ENCODE results near the gene PTPRD.

The PTPRD gene

GRCh38 chr9:8391132-8391531, 2221.7 kb downstream of the PTPRD start:
- no peaks in the 10 kb centered on the region for H3K79me2 ChIP-seq (ENCODE audit: insufficient read depth, low read length)
- H4K20me1 ChIP-seq (ENCODE audit: low read depth, low read length), result no peaks in the 10 kb centered on the region
- TF ChIP-seq EZH2phosphoT487 (conservative IDR thresholded peaks at IDR 0.05; ENCODE audit: low read length) (no peak), CTCF (IDR thresholded peaks at IDR 0.05; ENCODE audit: insufficient read depth, low read length, poor library complexity, severe bottlenecking) (no peak)
- no peak overlapping the region for H3K4me3 ChIP-seq (ENCODE audit: insufficient read depth, low read length, poor library complexity, severe bottlenecking)
- H3K9ac ChIP-seq (ENCODE audit: low read length), result no peak overlapping the region
- no peaks in the 10 kb centered on the region for H3K27me3 ChIP-seq (ENCODE audit: low read length)
- H3K9me3 ChIP-seq (ENCODE audit: insufficient read depth, low read length), result no peaks in the 10 kb centered on the region
- H3F3A ChIP-seq (ENCODE audit: insufficient read depth), result no peaks in the 10 kb centered on the region
- no peak overlapping the region for H3K4me2 ChIP-seq (ENCODE audit: low read depth, low read length, poor library complexity, severe bottlenecking)
- no peak overlapping the region for H2AFZ ChIP-seq (ENCODE audit: low read depth, low read length, severe bottlenecking)
- no peaks in the 10 kb centered on the region for H3K9me2 ChIP-seq (replicated peaks; ENCODE audit: insufficient read depth, low read length)
- H3K36me3 ChIP-seq (ENCODE audit: low read length), result no peaks in the 10 kb centered on the region
- H3K27ac ChIP-seq (ENCODE audit: low read depth, low read length), result no peak overlapping the region

- Histone ChIP-seq H3K9me3 (ENCODE audit: insufficient read depth, low read length) (no peaks in the 10 kb centered on the region), H2AFZ (ENCODE audit: low read depth, low read length, severe bottlenecking) (no peak overlapping the region), H3F3A (ENCODE audit: insufficient read depth) (no peaks in the 10 kb centered on the region), H3K9me2 (replicated peaks; ENCODE audit: insufficient read depth, low read length) (no peaks in the 10 kb centered on the region), H3K4me2 (ENCODE audit: low read depth, low read length, poor library complexity, severe bottlenecking) (no peak overlapping the region), H3K36me3 (ENCODE audit: low read length) (no peaks in the 10 kb centered on the region), H3K79me2 (ENCODE audit: insufficient read depth, low read length) (no peaks in the 10 kb centered on the region), H3K27me3 (ENCODE audit: low read length) (no peaks in the 10 kb centered on the region), H4K20me1 (ENCODE audit: low read depth, low read length) (no peaks in the 10 kb centered on the region), H3K4me3 (ENCODE audit: insufficient read depth, low read length, poor library complexity, severe bottlenecking) (no peak overlapping the region), H3K27ac (ENCODE audit: low read depth, low read length) (no peak overlapping the region), H3K9ac (ENCODE audit: low read length) (no peak overlapping the region)
- TF ChIP-seq CTCF (IDR thresholded peaks at IDR 0.05; ENCODE audit: insufficient read depth, low read length, poor library complexity, severe bottlenecking) (no peak), EZH2phosphoT487 (conservative IDR thresholded peaks at IDR 0.05; ENCODE audit: low read length) (no peak)
Measured at GRCh38 chr9:8390571-8390970, 2222.2 kb downstream of the PTPRD start.

GRCh38 chr9:8389531-8389930, 2223.3 kb downstream of the PTPRD start:
- Histone ChIP-seq H3K9me3 (ENCODE audit: insufficient read depth, low read length) (no peaks in the 10 kb centered on the region), H3K79me2 (ENCODE audit: insufficient read depth, low read length) (no peaks in the 10 kb centered on the region), H4K20me1 (ENCODE audit: low read depth, low read length) (no peaks in the 10 kb centered on the region), H3K9me2 (replicated peaks; ENCODE audit: insufficient read depth, low read length) (no peaks in the 10 kb centered on the region), H3K4me3 (ENCODE audit: insufficient read depth, low read length, poor library complexity, severe bottlenecking) (no peak overlapping the region), H3K9ac (ENCODE audit: low read length) (no peak overlapping the region), H3K27me3 (ENCODE audit: low read length) (no peaks in the 10 kb centered on the region), H3K27ac (ENCODE audit: low read depth, low read length) (no peak overlapping the region), H3F3A (ENCODE audit: insufficient read depth) (no peaks in the 10 kb centered on the region), H2AFZ (ENCODE audit: low read depth, low read length, severe bottlenecking) (no peak overlapping the region), H3K36me3 (ENCODE audit: low read length) (no peaks in the 10 kb centered on the region), H3K4me2 (ENCODE audit: low read depth, low read length, poor library complexity, severe bottlenecking) (no peak overlapping the region)
- TF ChIP-seq CTCF (IDR thresholded peaks at IDR 0.05; ENCODE audit: insufficient read depth, low read length, poor library complexity, severe bottlenecking), result no peak
- no peak for TF ChIP-seq EZH2phosphoT487 (conservative IDR thresholded peaks at IDR 0.05; ENCODE audit: low read length)
